HepG2 (cell line): Measurements from ENCODE around the gene LRRN4CL. TPM values are rescaled to one million over a fixed set of nuclear protein-coding genes. Genes with fewer than 3 reads are reported as not detected.

Experiments used
- ATF7 ChIP-seq, 2 experiments: fragments of 450-650 bp in 1 of 2; sonication (generic) in 1 of 2; formaldehyde crosslinking in 1 of 2; IDR thresholded peaks; 2 replicates each; pipeline versions ENCODE4 v1.4.0 to v1.6.1; 2016 to 2020; ENCODE audit warnings: antibody characterized with exemption in 1 of 2, mild to moderate bottlenecking in 1 of 2, missing genetic modification reagents in 1 of 2
- CBX1 ChIP-seq: IDR thresholded peaks from one replicate; pipeline ENCODE4 v1.6.1; 2016; ENCODE audit warnings: antibody characterized with exemption, low read depth
- DBP ChIP-seq: sonication (generic); formaldehyde crosslinking; IDR thresholded peaks from 2 replicates; pipeline ENCODE4 v1.4.0; 2020; ENCODE audit warnings: missing genetic modification reagents; ENCODE audit errors: not compliant biosample characterization
- FIP1L1 ChIP-seq: fragments of 200-400 bp; formaldehyde crosslinking; IDR thresholded peaks from 2 replicates; pipeline ENCODE4 v1.6.1; 2018; ENCODE audit warnings: low read depth, mild to moderate bottlenecking, low read length, moderate library complexity, borderline replicate concordance; ENCODE audit not compliant: insufficient read depth
- GLI4 ChIP-seq: sonication (generic); formaldehyde crosslinking; IDR thresholded peaks from 2 replicates; pipeline ENCODE4 v1.5.1; 2020; ENCODE audit warnings: missing genetic modification reagents, mild to moderate bottlenecking, moderate library complexity, borderline replicate concordance
- HMGXB3 ChIP-seq: sonication (generic); formaldehyde crosslinking; IDR thresholded peaks from 2 replicates; pipeline ENCODE4 v1.4.0; 2020; ENCODE audit warnings: missing genetic modification reagents, borderline replicate concordance
- HOXA7 ChIP-seq: sonication (generic); formaldehyde crosslinking; IDR thresholded peaks from 2 replicates; pipeline ENCODE4 v1.8.1; 2022; ENCODE audit warnings: mild to moderate bottlenecking, missing genetic modification reagents, moderate library complexity
- MBNL3 ChIP-seq: fragments of 250-450 bp; sonication (Bioruptor Pico); conservative IDR thresholded peaks from 2 replicates; pipeline ENCODE4 v1.8.0; 2022; ENCODE audit warnings: mild to moderate bottlenecking, inconsistent platforms
- MLX ChIP-seq: IDR thresholded peaks from 2 replicates; pipeline ENCODE4 v1.6.1; 2016
- PHF5A ChIP-seq: IDR thresholded peaks from one replicate; pipeline ENCODE4 v1.6.1; 2018; ENCODE audit warnings: low read depth, missing genetic modification reagents; ENCODE audit not compliant: unreplicated experiment
- REXO4 ChIP-seq: sonication (generic); formaldehyde crosslinking; IDR thresholded peaks from 2 replicates; pipeline ENCODE4 v1.8.0; 2022; ENCODE audit warnings: missing genetic modification reagents, mild to moderate bottlenecking, borderline replicate concordance
- ZFP36 ChIP-seq: fragments of 150-350 bp; IDR thresholded peaks from 2 replicates; pipeline ENCODE4 v1.6.1; 2018; ENCODE audit warnings: borderline replicate concordance, low read length, low read depth; ENCODE audit not compliant: partially characterized antibody
- ZFP91 ChIP-seq: sonication (generic); formaldehyde crosslinking; IDR thresholded peaks from 2 replicates; pipeline ENCODE4 v1.9.0; 2022; ENCODE audit warnings: missing genetic modification reagents, mild to moderate bottlenecking, borderline replicate concordance
- ZNF34 ChIP-seq: sonication (generic); formaldehyde crosslinking; IDR thresholded peaks from 2 replicates; pipeline ENCODE4 v1.4.0; 2020; ENCODE audit warnings: mild to moderate bottlenecking, missing genetic modification reagents, borderline replicate concordance
- ZNF556 ChIP-seq: sonication (generic); formaldehyde crosslinking; IDR thresholded peaks from 2 replicates; pipeline ENCODE4 v1.4.0; 2020; ENCODE audit warnings: mild to moderate bottlenecking, missing genetic modification reagents, borderline replicate concordance
- ZNF703 ChIP-seq: sonication (generic); formaldehyde crosslinking; IDR thresholded peaks from 2 replicates; pipeline ENCODE4 v1.5.1; 2020; ENCODE audit warnings: missing genetic modification reagents, mild to moderate bottlenecking, moderate library complexity, borderline replicate concordance
- ZNF737 ChIP-seq: sonication (generic); formaldehyde crosslinking; IDR thresholded peaks from 2 replicates; pipeline ENCODE4 v1.5.0; 2020; ENCODE audit warnings: missing genetic modification reagents, mild to moderate bottlenecking, borderline replicate concordance
- ZNF776 ChIP-seq: sonication (generic); formaldehyde crosslinking; IDR thresholded peaks from 2 replicates; pipeline ENCODE4 v1.4.0; 2020; ENCODE audit warnings: mild to moderate bottlenecking, missing genetic modification reagents
- ZSCAN20 ChIP-seq: sonication (generic); formaldehyde crosslinking; IDR thresholded peaks from 2 replicates; pipeline ENCODE4 v1.4.0; 2020; ENCODE audit warnings: missing genetic modification reagents, mild to moderate bottlenecking, borderline replicate concordance
- polyA plus RNA-seq, 8 experiments: library from polyadenylated mRNA; depleted of rRNA in 3 of 8; stranded (reverse) in 7 of 8; unstranded in 1 of 8; fragments of >200 nt; fragmentation: Illumina TruSeq in 4 of 8; extraction: Trizol in 4 of 8; gene quantifications; 2 replicates each; pipeline versions ENCODE4 v1.2.1 to v1.2.3, GENCODE V29; 2011 to 2016; ENCODE audit warnings: low read depth in 4 of 8, missing spikeins in 1 of 8, mixed read lengths in 1 of 8; ENCODE audit not compliant: insufficient read depth in 1 of 8
- total RNA-seq, 5 experiments: library from RNA; depleted of rRNA; stranded (reverse); fragments of >200 nt; fragmentation: Illumina TruSeq; extraction: Trizol; gene quantifications; 2 replicates each; pipeline ENCODE4 v1.2.3, GENCODE V29; 2016; ENCODE audit warnings: low read depth in 1 of 5

LRRN4CL gene
- total and polyA plus RNA-seq, 2 of the 13 experiments (the other 11 are each of a cell fraction or from before 2014, with no cell fraction given) = 0.11 TPM; not detected in 1

GRCh38 chr11:62678770-62679696 lies 10.3 kb downstream of the LRRN4CL start, which contains the start of gene UBXN1 (continued):
- TF ChIP-seq FIP1L1 (no peak), ZSCAN20 (CRISPR knock-in tag) (0 out of 2 replicates have a peak, but pooled peaks have one; percentile 12), HMGXB3 (CRISPR knock-in tag) (no peak), MLX (CRISPR knock-in tag) (0 out of 2 replicates have a peak, but pooled peaks have one; percentile 32), DBP (CRISPR knock-in tag) (no peak), GLI4 (CRISPR knock-in tag) (no peak; the same call in 1 of the 2 replicates), MBNL3 (CRISPR knock-in tag) (no peak), ZFP36 (no peak), REXO4 (CRISPR knock-in tag) (no peak), ATF7 (IDR thresholded peaks at IDR 0.05) (no peak), ATF7 (CRISPR knock-in tag; IDR thresholded peaks at IDR 0.05) (no peak), ZFP91 (peak; percentile 85; the same call in 1 of the 2 replicates), ZNF556 (CRISPR knock-in tag) (peak; percentile 64), ZNF703 (peak; percentile 73; the same call in 1 of the 2 replicates), CBX1 (peak; percentile 81), PHF5A (CRISPR knock-in tag) (peak; percentile 60), ZNF34 (CRISPR knock-in tag) (no peak), HOXA7 (no peak), ZNF737 (CRISPR knock-in tag) (no peak), ZNF776 (peak; percentile 82; the same call in 1 of the 2 replicates)
